ES-I3 (cell line): ENCODE measurements around the gene TP73.

Experiments used
- H3K36me3 ChIP-seq: 2 replicates; pipeline ENCODE4 v1.6.1; 2013; ENCODE audit warnings: mild to moderate bottlenecking, low read length, control low read depth, moderate library complexity; ENCODE audit not compliant: insufficient read depth
- H3K4me1 ChIP-seq: 2 replicates; pipeline ENCODE4 v1.6.1; 2013; ENCODE audit warnings: mild to moderate bottlenecking, control low read depth, low read length; ENCODE audit not compliant: insufficient read depth
- H3K9ac ChIP-seq: 2 replicates; pipeline ENCODE4 v1.6.1; 2013; ENCODE audit warnings: low read depth, mild to moderate bottlenecking, low read length, moderate library complexity
- H3K9me3 ChIP-seq: 2 replicates; pipeline ENCODE4 v1.6.1; 2013; ENCODE audit warnings: mild to moderate bottlenecking, low read length, moderate library complexity; ENCODE audit not compliant: control insufficient read depth, insufficient read depth

TP73 gene

GRCh38 chr1:3761296-3762010 lies 109.1 kb downstream of the TP73 start:
- H3K4me1 ChIP-seq: no peaks in the 10 kb centered on the region

GRCh38 chr1:3762151-3762872 lies 110.0 kb downstream of the TP73 start:
- Histone ChIP-seq H3K36me3 (no peaks in the 10 kb centered on the region), H3K4me1 (no peaks in the 10 kb centered on the region; the same call in 1 of the 2 replicates), H3K9me3 (peaks cover 8% of the 10 kb centered on the region), H3K9ac (no peak overlapping the region)

More at GRCh38 chr1:3761296-3762010, 109.1 kb downstream of the TP73 start:
- H3K36me3 ChIP-seq: no peaks in the 10 kb centered on the region
- peaks cover 8% of the 10 kb centered on the region for H3K9me3 ChIP-seq
- no peak overlapping the region for H3K9ac ChIP-seq

GRCh38 chr1:3762873-3763228 lies 110.5 kb downstream of the TP73 start:
- peaks cover 4% of the 10 kb centered on the region; the same call in 1 of the 2 replicates for H3K4me1 ChIP-seq
- H3K9ac ChIP-seq: no peak overlapping the region
- peaks cover 8% of the 10 kb centered on the region for H3K9me3 ChIP-seq
- H3K36me3 ChIP-seq: no peaks in the 10 kb centered on the region

DNA sequence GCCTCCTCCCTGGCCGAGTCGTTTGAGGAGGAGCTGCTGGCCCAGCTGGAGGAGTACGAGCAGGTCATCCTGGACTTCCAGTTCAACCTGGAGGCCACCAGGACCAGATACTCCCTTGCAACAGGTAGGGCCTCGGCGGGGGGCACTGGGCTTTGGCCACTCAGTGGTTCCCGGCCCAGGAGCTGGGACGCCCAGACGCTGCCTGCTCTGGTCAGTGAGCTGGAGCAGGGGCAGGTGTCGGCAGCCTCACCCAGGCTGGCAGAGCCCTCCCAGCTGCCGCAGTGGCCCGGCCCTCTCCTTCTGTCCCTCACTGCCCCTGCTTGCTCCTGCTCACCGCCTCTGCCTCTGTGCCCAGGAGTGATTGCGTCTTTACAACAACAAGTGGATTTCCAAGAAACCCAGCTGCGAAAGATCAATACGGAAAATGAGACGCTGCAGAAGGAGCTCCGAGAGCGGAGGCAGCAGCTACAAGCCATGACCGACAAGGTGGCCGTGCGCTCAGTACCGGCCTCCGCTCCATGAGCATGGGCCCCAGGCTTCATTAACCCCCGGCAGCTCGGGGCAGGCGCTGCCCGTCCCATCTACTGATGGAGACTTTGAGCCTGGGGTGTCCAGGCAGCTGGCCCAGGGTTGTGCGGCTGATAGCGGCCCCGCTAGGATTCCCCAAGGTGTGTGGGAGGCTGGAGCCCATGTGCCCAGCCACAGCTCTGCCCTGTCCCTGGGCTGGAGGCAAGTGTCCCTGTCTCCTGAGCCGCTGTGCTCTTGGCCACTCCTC lies 111.2 kb downstream of the TP73 start:
- Histone ChIP-seq H3K9ac (no peak overlapping the region), H3K4me1 (peaks cover 4% of the 10 kb centered on the region; the same call in 1 of the 2 replicates), H3K9me3 (peaks cover 8% of the 10 kb centered on the region), H3K36me3 (no peaks in the 10 kb centered on the region)

GRCh38 chr1:3767328-3767925 lies 115.1 kb downstream of the TP73 start:
- H3K9ac ChIP-seq: no peak overlapping the region
- no peaks in the 10 kb centered on the region for H3K9me3 ChIP-seq
- H3K36me3 ChIP-seq: no peaks in the 10 kb centered on the region
- H3K4me1 ChIP-seq: peaks cover 7% of the 10 kb centered on the region; the same call in 1 of the 2 replicates

DNA sequence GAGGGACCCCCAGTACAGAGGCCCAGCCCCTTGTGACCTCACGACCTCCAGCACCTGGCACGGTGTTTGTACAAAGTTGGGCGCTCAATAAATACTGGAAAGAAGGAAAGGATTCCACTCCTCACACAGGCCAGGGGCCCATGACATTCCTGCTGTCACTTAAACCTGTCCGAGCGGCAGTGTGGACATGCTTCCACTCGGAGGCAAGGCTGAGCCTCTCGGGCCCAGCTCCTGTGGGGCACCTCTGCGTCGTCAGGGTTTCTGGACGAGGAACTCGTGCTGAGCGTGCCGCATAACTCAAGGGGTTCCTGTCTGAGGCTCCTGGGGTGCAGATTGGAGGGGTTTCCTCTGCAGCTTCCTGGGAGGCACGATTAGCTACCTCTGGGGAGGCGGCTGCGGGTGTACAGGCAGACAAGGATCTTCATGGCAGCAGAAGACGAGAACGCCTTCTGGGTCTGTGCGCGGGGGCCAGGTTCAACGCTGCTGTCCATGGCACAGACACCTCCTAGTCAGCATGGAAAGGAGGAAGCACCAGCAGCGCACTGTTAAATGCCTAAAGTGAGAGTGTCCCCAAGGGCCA lies 116.6 kb downstream of the TP73 start:
- Histone ChIP-seq H3K36me3 (no peaks in the 10 kb centered on the region), H3K9ac (no peak overlapping the region), H3K9me3 (no peaks in the 10 kb centered on the region), H3K4me1 (peaks cover 7% of the 10 kb centered on the region; the same call in 1 of the 2 replicates)

- Histone ChIP-seq H3K36me3 (no peaks in the 10 kb centered on the region), H3K9ac (no peak overlapping the region), H3K4me1 (peaks cover 15% of the 10 kb centered on the region; the same call in 1 of the 2 replicates), H3K9me3 (no peaks in the 10 kb centered on the region)
Measured at GRCh38 chr1:3770047-3770765, 117.9 kb downstream of the TP73 start.

- Histone ChIP-seq H3K36me3 (no peaks in the 10 kb centered on the region), H3K9ac (peak overlapping the region; percentile 67), H3K4me1 (peaks cover 21% of the 10 kb centered on the region; the same call in 1 of the 2 replicates), H3K9me3 (no peaks in the 10 kb centered on the region)
Measured at GRCh38 chr1:3771108-3772026, 119.1 kb downstream of the TP73 start.

DNA sequence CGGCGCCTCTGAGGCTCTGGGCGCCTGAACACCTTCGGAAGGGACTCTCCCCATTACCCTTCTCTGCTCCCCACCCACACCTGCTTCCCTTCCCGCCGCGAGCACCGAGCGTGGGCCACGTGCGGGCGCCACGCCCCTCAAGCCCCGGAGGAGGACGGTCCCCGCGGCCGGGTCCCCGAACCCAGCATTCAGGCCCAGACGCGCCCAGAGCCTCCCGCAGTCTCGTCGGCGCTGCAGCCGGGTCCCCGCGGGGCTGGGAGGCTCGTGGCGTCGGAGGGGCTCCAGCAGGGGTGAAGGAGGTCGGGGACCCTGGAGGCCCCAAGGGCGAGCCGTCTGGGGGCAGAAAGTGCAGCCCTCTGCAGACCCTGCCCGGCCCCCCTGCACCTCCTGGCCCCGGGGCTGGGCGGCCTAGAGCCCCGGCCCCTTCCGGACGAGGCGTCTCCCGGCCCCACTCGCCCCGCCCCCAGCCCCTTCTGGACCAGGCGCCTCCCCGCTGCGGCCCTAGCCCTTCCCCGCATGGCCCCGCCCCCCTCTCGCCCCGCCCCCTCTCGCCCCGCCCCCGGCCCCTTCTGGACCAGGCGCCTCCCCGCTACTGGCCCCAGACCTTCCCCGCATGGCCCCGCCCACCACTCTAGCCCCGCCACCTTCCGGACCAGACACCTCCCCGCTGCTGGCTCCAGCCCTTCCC lies 119.9 kb downstream of the TP73 start:
- Histone ChIP-seq H3K36me3 (no peaks in the 10 kb centered on the region), H3K4me1 (peaks cover 21% of the 10 kb centered on the region; the same call in 1 of the 2 replicates), H3K9me3 (no peaks in the 10 kb centered on the region), H3K9ac (peak overlapping the region; percentile 67)

GRCh38 chr1:3772715-3773571 lies 120.6 kb downstream of the TP73 start, which contains the start of gene SMIM1:
Gene SMIM1 (plus strand): TSS chr1:3772749. CDS start chr1:3775374, 2,625 bp downstream.
- peaks cover 18% of the 10 kb centered on the region; the same call in 1 of the 2 replicates for H3K4me1 ChIP-seq
- peak within 1 kb of the TSS; percentile 67 for H3K9ac ChIP-seq
- no peaks in the 10 kb centered on the region for H3K36me3 ChIP-seq
- no peaks in the 10 kb centered on the region for H3K9me3 ChIP-seq

- H3K36me3 ChIP-seq: no peaks in the 10 kb centered on the region
- H3K4me1 ChIP-seq: peaks cover 18% of the 10 kb centered on the region; the same call in 1 of the 2 replicates
- H3K9ac ChIP-seq: peak overlapping the region; percentile 64; the same call in 1 of the 2 replicates
- H3K9me3 ChIP-seq: no peaks in the 10 kb centered on the region
Measured at GRCh38 chr1:3773572-3774275, 121.4 kb downstream of the TP73 start.
